Vagina (tissue), 2 donors: ENCODE data around the gene FAAP20. TPM values are rescaled to one million over a fixed set of nuclear protein-coding genes. Genes with fewer than 3 reads are reported as not detected.

Experiments
- DNase-seq, 2 donors: peaks; one replicate each; pipeline ENCODE4 v3.0.0-alpha.2; 2017; ENCODE audit errors: extremely low spot score in 2 of 2
- H3K27ac ChIP-seq: fragments of 200-600 bp; sonication (generic); one replicate; pipeline ENCODE4 v1.5.1; 2019
- H3K27me3 ChIP-seq: fragments of 200-600 bp; sonication (generic); one replicate; pipeline ENCODE4 v1.5.1; 2019
- H3K36me3 ChIP-seq, 2 donors: fragments of 200-600 bp; sonication (generic); one replicate each; pipeline ENCODE4 v1.5.1; 2017 to 2019
- H3K4me1 ChIP-seq: fragments of 200-600 bp; sonication (generic); one replicate; pipeline ENCODE4 v1.5.1; 2019
- H3K4me3 ChIP-seq, 2 donors: fragments of 200-600 bp; sonication (generic); 1 replicate in 1 of 2; 2 replicates in 1 of 2; pipeline ENCODE4 v1.5.1; 2016 to 2019
- H3K9me3 ChIP-seq: fragments of 200-600 bp; sonication (generic); one replicate; pipeline ENCODE4 v1.5.1; 2019
- CTCF ChIP-seq, 3 experiments: fragments of 450-650 bp in 2 of 3; fragments of 200-600 bp in 1 of 3; sonication (generic) in 1 of 3; IDR thresholded peaks; one replicate each; pipeline ENCODE4 v1.5.1; 2017 to 2019; ENCODE audit warnings: antibody characterized with exemption in 3 of 3, mild to moderate bottlenecking in 2 of 3, moderate library complexity in 2 of 3
- POLR2A ChIP-seq, 2 donors: fragments of 450-650 bp; IDR thresholded peaks; one replicate each; pipeline ENCODE4 v1.6.1; 2017; ENCODE audit warnings: antibody characterized with exemption in 2 of 2, mild to moderate bottlenecking in 2 of 2, moderate library complexity in 2 of 2
- POLR2AphosphoS5 ChIP-seq, 2 donors: sonication (generic); formaldehyde crosslinking; IDR thresholded peaks; one replicate each; pipeline ENCODE4 v1.9.0; 2017; ENCODE audit warnings: antibody characterized with exemption in 2 of 2, mild to moderate bottlenecking in 2 of 2, low read depth in 1 of 2; ENCODE audit not compliant: insufficient read depth in 1 of 2
- intact Hi-C: fragments of 100-400 bp; cut with DNase I; formaldehyde crosslinking; loops from one replicate; pipeline ENCODE4 v1.15.1; 2023
- total RNA-seq: library from RNA; depleted of rRNA; stranded (reverse); fragments of >200 nt; gene quantifications from one replicate; pipeline ENCODE4 v1.2.3, GENCODE V29; 2016

The FAAP20 gene
- total RNA-seq, 1 donor from 2014 or later: 92.3 TPM

GRCh38 chr1:2198571-2198970 lies 4.0 kb upstream of the FAAP20 start:
- no peak for DNase-seq
- H3K4me1 ChIP-seq: peaks cover 46% of the 10 kb centered on the region
- intact Hi-C loops: loop anchor here (5.0 to 10.0 kb wide), 2 partner anchors 34 to 346 kb away; no protein-coding TSS in a partner anchor

DNA sequence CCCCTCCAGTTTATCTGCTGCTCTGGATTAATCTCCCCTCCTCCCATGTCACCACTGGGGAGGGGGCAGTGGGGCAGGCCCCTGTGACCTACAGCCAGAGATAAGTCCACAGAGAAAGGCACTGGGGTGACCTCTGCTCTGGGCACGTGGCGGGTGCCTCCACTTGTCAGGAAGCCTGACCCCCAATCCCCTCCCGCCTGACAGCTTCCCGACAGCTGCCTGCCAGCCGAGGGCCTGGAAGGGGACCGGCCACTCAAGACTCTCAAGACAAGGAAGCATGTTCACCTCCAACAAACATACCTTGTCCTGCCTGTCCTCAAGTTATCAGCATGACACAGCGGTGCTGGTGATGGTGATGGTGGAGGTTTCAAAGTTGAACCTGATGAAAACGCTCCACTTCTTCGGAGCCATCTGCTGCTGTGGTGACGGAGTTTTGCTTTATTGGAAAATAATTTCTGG lies 3.2 kb upstream of the FAAP20 start:
- intact Hi-C loops: loop anchor here (5.0 to 10.0 kb wide), 2 partner anchors 35 to 347 kb away; no protein-coding TSS in a partner anchor
- H3K4me1 ChIP-seq: peaks cover 51% of the 10 kb centered on the region

More at GRCh38 chr1:2198571-2198970, 4.0 kb upstream of the FAAP20 start:
- no peaks in the 10 kb centered on the region for H3K9me3 ChIP-seq
- no peak overlapping the region for H3K4me3 ChIP-seq
- H3K27ac ChIP-seq: peak overlapping the region; percentile 83
- no peaks in the 10 kb centered on the region for H3K36me3 ChIP-seq
- no peaks in the 10 kb centered on the region for H3K27me3 ChIP-seq
- no peak for TF ChIP-seq POLR2AphosphoS5 (IDR thresholded peaks at IDR 0.05; ENCODE audit: insufficient read depth in 1 of 2, low read depth in 1 of 2)
- no peak for TF ChIP-seq CTCF (IDR thresholded peaks at IDR 0.05)
- no peak for TF ChIP-seq POLR2A (IDR thresholded peaks at IDR 0.05)

GRCh38 chr1:2196901-2197638 lies 2.5 kb upstream of the FAAP20 start:
- Histone ChIP-seq H3K4me1 (peaks cover 58% of the 10 kb centered on the region), H3K27ac (no peak overlapping the region), H3K9me3 (no peaks in the 10 kb centered on the region), H3K36me3 (no peaks in the 10 kb centered on the region), H3K27me3 (no peaks in the 10 kb centered on the region), H3K4me3 (no peak overlapping the region)
- no peak for TF ChIP-seq POLR2A (IDR thresholded peaks at IDR 0.05)
- TF ChIP-seq CTCF (IDR thresholded peaks at IDR 0.05): no peak
- no peak for TF ChIP-seq POLR2AphosphoS5 (IDR thresholded peaks at IDR 0.05; ENCODE audit: insufficient read depth in 1 of 2, low read depth in 1 of 2)
- intact Hi-C loops: loop anchor here (5.0 to 10.0 kb wide), 2 partner anchors 35 to 348 kb away; no protein-coding TSS in a partner anchor
- DNase-seq: no peak

More for the DNA sequence above, 3.2 kb upstream of the FAAP20 start:
- Histone ChIP-seq H3K27me3 (no peaks in the 10 kb centered on the region), H3K4me3 (no peak overlapping the region), H3K36me3 (no peaks in the 10 kb centered on the region), H3K27ac (no peak overlapping the region), H3K9me3 (no peaks in the 10 kb centered on the region)
- no peak for DNase-seq
- TF ChIP-seq POLR2A (IDR thresholded peaks at IDR 0.05) (no peak), POLR2AphosphoS5 (IDR thresholded peaks at IDR 0.05; ENCODE audit: insufficient read depth in 1 of 2, low read depth in 1 of 2) (no peak)

DNA sequence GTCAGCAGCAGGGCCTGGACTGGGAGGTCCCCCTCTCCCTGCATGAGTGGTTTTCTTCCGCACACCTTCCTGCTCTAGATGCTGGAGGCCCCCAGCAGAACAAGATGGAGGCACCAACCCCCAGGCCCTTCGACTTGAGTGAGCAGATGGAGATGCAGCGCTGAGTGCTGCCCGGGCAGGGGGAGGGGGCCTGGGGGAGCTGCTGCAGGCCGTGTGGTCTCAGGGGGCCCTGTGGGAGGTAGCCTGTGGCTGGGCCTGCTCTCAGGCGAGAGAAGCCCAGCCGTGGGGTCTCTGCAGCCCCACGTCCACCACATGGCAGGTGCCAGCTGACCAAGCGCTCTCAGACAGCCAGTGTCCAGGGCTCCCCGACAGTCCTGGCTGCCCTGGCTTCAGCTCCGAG lies 1.2 kb upstream of the FAAP20 start:
- TF ChIP-seq POLR2A (IDR thresholded peaks at IDR 0.05) (no peak), CTCF (IDR thresholded peaks at IDR 0.05) (no peak), POLR2AphosphoS5 (IDR thresholded peaks at IDR 0.05; ENCODE audit: insufficient read depth in 1 of 2, low read depth in 1 of 2) (no peak)
- Histone ChIP-seq H3K9me3 (no peaks in the 10 kb centered on the region), H3K4me1 (peaks cover 69% of the 10 kb centered on the region), H3K4me3 (no peak overlapping the region), H3K27ac (peak overlapping the region; percentile 93), H3K36me3 (no peaks in the 10 kb centered on the region), H3K27me3 (no peaks in the 10 kb centered on the region)
- intact Hi-C loops: loop anchor here (2.0 to 10.0 kb wide), 3 partner anchors 37 to 349 kb away; no protein-coding TSS in a partner anchor
- DNase-seq: no peak

DNA sequence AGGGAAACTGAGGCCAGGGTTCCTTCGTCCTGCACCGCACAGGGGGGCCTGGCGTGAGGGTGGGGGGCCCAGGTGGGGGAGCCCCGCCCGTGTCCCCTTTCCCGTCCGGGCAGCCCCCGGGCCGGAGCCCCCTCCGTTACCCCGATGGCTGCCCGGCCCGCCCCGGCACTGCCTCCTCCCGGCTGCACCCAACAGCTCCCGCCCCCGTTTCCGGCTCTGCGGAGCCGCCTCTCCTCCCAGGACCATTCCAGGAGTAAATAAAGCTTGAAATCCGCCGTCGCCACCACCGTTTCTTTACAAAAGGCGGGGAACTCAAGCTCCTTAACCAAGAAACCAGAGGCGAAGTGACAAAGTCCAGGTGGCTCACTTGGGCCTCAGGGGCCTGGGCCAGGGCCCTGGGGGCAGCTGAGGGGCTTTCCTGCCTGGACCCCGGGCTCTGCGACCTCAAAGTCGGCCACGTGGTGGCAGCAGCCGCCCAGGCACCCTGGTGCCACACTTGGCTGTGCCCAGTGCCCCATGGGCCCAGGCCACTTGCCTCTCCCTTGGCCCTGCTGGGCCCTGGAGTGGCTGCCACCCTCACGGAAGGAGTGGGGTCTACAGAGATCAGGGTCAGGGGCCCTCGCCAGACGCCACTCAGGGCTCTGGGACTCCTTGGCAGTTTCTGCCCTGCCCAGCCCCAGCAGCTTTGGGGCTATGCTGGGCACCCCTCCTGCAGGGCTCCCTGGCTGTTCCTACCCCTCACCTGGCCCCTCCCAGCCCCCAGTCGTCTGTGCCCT lies 514 bp upstream of the FAAP20 start:
- DNase-seq: no peak
- Histone ChIP-seq H3K9me3 (no peaks in the 10 kb centered on the region), H3K4me1 (peaks cover 69% of the 10 kb centered on the region), H3K27ac (peak overlapping the region; percentile 93), H3K27me3 (no peaks in the 10 kb centered on the region), H3K4me3 (peak overlapping the region; percentile 58 to 69), H3K36me3 (no peaks in the 10 kb centered on the region)
- TF ChIP-seq POLR2A (IDR thresholded peaks at IDR 0.05) (peak in 1 of 2 donors; percentile 3), CTCF (IDR thresholded peaks at IDR 0.05) (peak; percentile 95 to 99 (median 97)), POLR2AphosphoS5 (IDR thresholded peaks at IDR 0.05; ENCODE audit: insufficient read depth in 1 of 2, low read depth in 1 of 2) (peak; percentile 60 to 85)
- intact Hi-C loops: loop anchor here (2.0 to 10.0 kb wide), 3 partner anchors 37 to 350 kb away; no protein-coding TSS in a partner anchor
